Left lung (tissue), 10 donors: ENCODE measurements around the gene PYGM. TPM values are rescaled to one million over a fixed set of nuclear protein-coding genes. Genes with fewer than 3 reads are reported as not detected.

Experiments
- ATAC-seq: fragments of 200-7000 bp; cut with Tn5 transposase; one replicate; pipeline ENCODE4 v1.9.1; 2020; ENCODE audit warnings: moderate library complexity
- DNase-seq, 4 donors: peaks; one replicate each; pipeline ENCODE4 v3.0.0-alpha.2; 2013 to 2020
- H3K27ac ChIP-seq, 2 donors: fragments of 200-600 bp; sonication (generic) in 1 of 2; one replicate each; pipeline versions ENCODE4 v1.5.0 to v1.8.0; 2020 to 2021
- H3K27me3 ChIP-seq, 2 donors: fragments of 200-600 bp; sonication (generic) in 1 of 2; one replicate each; pipeline versions ENCODE4 v1.5.0 to v1.8.0; 2020 to 2021
- H3K36me3 ChIP-seq, 2 donors: fragments of 200-600 bp; sonication (generic) in 1 of 2; one replicate each; pipeline versions ENCODE4 v1.5.0 to v1.8.0; 2020 to 2021
- H3K4me1 ChIP-seq, 2 donors: fragments of 200-600 bp; one replicate each; pipeline ENCODE4 v1.8.0; 2021
- H3K4me3 ChIP-seq, 2 donors: fragments of 200-600 bp; sonication (generic) in 1 of 2; one replicate each; pipeline versions ENCODE4 v1.5.0 to v1.8.0; 2020 to 2021; ENCODE audit warnings: mild to moderate bottlenecking in 1 of 2
- H3K9me3 ChIP-seq, 2 donors: fragments of 200-600 bp; sonication (generic) in 1 of 2; one replicate each; pipeline versions ENCODE4 v1.5.0 to v1.8.0; 2020 to 2021
- intact Hi-C, 2 donors: fragments of 100-400 bp; cut with DNase I; formaldehyde crosslinking; loops; one replicate each; pipeline versions ENCODE4 v1.11.2 to v1.14.2; 2022
- polyA plus RNA-seq, 6 donors: library from polyadenylated mRNA; unstranded; fragments of 120-200 nt; gene quantifications; one replicate each; pipeline ENCODE4 v1.2.1, GENCODE V29; 2013; ENCODE audit not compliant: insufficient read length in 6 of 6
- total RNA-seq, 2 donors: library from RNA; stranded (reverse); fragmentation: NEBNext Ultra II Directional; extraction: Animal tissue kit (Norgen Biotek cat#: 25700); gene quantifications; one replicate each; pipeline ENCODE4 v1.2.1, GENCODE V29; 2021
- TF ChIP-seq, protein P1 (sequence below), 2 donors: fragments of 200-600 bp; sonication (generic) in 1 of 2; IDR thresholded peaks; one replicate each; pipeline versions ENCODE4 v1.5.0 to v1.8.0; 2021; ENCODE audit warnings: antibody characterized with exemption in 2 of 2
- donor health status: DM: no; HTN: yes; CAD: no.
- donor health status: DM: no; HTN: no; CAD: no.

PYGM gene
- total and polyA plus RNA-seq, 8 donors: 1.3 to 4.4 (median 3.5) TPM

DNA sequence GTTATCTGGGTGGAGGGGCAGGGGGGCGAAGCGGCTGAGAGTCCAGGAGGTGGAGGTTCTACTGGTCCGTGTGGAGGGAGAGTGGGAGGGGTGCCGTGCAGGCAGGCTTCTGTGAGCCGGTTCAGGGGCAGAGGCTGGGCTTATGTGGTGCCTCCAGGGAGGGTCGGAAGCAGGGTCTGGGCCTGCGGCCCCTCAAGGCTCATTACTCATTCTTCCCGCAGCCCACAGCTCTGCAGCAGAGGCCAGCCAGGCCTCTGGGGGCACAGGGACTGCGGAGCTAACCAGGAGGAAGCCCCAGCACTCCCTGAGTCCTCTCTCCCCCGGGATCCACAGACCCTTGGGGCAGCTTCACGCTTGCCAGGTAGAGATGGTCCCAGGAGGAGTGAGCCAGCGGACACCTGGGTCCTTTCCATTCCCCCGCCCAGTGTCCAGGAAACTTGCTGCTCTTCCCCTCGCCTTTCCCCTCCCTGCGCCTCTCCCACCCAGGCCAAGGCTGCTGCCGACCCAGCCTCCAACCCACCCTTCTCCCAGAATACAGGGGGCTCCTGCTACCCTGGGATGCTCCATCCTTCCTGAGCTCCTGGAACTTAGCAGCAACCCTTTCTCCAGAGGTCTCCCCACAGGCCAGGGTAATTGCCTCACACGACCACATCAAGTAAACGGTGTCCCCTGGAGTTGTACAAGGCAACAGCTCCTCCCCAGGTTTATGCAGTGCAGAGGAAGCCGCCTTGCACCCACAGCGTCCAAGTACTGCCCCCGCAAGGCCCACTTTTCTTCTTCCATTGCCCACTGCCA is 43.1 kb downstream of the PYGM start:
- TF ChIP-seq, protein P1, sequence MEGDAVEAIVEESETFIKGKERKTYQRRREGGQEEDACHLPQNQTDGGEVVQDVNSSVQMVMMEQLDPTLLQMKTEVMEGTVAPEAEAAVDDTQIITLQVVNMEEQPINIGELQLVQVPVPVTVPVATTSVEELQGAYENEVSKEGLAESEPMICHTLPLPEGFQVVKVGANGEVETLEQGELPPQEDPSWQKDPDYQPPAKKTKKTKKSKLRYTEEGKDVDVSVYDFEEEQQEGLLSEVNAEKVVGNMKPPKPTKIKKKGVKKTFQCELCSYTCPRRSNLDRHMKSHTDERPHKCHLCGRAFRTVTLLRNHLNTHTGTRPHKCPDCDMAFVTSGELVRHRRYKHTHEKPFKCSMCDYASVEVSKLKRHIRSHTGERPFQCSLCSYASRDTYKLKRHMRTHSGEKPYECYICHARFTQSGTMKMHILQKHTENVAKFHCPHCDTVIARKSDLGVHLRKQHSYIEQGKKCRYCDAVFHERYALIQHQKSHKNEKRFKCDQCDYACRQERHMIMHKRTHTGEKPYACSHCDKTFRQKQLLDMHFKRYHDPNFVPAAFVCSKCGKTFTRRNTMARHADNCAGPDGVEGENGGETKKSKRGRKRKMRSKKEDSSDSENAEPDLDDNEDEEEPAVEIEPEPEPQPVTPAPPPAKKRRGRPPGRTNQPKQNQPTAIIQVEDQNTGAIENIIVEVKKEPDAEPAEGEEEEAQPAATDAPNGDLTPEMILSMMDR (IDR thresholded peaks at IDR 0.05): no peak
- intact Hi-C loops: no loop called here
- Histone ChIP-seq H3K9me3 (no peaks in the 10 kb centered on the region), H3K36me3 (no peaks in the 10 kb centered on the region), H3K27ac (no peak overlapping the region), H3K4me1 (peaks cover 0 to 23% of the 10 kb centered on the region in 2 donors), H3K27me3 (peaks cover 60 to 100% of the 10 kb centered on the region in 2 donors), H3K4me3 (no peak overlapping the region)
- DNase-seq: no peak
- ATAC-seq: no peak

DNA sequence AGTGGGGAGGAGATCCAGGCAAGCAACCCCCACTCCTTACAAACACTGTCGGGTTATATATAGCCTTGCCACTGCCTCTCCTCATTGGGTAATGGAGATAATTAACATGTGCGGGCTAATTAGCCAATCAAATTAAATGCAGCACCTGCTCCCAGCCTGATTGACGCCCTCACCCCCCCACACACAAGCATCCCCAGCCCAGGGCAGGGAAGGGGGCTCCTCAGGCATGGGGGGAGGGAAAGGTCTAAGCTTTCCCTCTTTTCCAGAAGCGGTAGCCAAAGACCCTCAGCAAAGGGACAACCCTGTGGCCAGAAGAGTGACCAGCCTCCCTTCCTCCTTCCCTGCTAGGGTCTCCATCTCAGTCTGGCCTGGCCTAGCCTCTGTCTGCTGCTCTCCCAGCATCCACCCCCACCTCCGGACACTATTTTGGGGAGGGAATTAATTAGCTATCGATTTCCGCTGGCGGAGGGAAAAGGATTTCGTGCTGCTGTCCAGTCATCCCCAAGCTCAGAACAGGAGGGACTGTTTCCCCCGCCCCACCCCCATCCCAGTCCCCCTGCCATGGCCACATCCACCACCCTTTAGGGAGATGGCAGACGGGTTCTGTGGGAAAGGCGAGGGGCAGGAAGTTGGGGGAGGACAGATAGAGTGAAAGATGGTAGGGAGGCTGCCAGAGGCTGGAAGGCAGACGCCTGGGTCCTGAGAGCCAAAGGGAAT is 43.9 kb downstream of the PYGM start:
- intact Hi-C loops: no loop called here
- Histone ChIP-seq H3K36me3 (no peaks in the 10 kb centered on the region), H3K4me1 (peaks cover 0 to 29% of the 10 kb centered on the region in 2 donors), H3K9me3 (no peaks in the 10 kb centered on the region), H3K27me3 (peaks cover 67 to 100% of the 10 kb centered on the region in 2 donors), H3K4me3 (no peak overlapping the region), H3K27ac (no peak overlapping the region)
- TF ChIP-seq, protein P1 (IDR thresholded peaks at IDR 0.05): no peak
- DNase-seq (no peak), ATAC-seq (no peak)

DNA sequence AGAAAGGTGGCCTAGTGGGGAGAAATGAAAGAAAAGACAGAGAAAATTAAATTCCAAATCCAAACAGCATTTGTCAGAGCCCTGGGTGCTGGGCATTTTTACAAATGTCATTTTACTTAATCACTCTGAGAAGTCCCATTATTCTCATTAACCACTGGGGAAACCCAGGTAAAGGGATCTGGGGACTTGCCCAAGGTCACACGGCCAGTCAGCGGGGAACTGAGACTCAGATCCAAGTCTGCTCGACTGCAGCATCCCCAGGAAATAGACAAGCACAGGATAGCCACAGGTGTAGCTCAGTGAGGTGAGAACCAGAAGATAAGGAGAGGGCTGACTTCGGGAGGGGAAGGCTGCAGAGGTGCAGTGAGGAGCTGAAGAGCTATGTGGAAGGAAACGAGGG is 44.7 kb downstream of the PYGM start:
- no peaks in the 10 kb centered on the region for H3K9me3 ChIP-seq
- H3K4me3 ChIP-seq: no peak overlapping the region
- H3K4me1 ChIP-seq: peaks cover 0 to 29% of the 10 kb centered on the region in 2 donors
- DNase-seq: no peak
- intact Hi-C loops: no loop called here
- no peak for ATAC-seq
- no peaks in the 10 kb centered on the region for H3K36me3 ChIP-seq
- peaks cover 70 to 100% of the 10 kb centered on the region in 2 donors for H3K27me3 ChIP-seq
- TF ChIP-seq, protein P1 (IDR thresholded peaks at IDR 0.05): no peak
- no peak overlapping the region for H3K27ac ChIP-seq

DNA sequence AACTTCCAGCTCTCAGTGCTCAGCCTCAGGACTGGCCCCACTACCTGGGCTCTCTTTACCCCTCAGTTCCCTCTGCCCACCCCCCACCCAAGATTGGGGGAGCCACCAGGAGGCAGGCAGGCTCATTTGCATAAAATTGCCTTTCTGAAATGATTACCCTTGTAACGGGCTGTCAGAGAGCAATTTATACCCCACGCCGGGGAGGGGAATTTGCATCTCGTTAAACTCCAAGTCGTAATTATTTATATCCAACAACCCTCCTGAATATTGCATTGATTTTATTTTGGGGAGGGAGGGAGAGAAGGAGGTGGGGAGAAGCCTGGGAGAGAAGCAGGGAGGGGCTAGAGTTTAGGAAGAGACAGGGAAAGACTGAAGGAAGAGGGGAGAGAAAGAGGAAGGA is 45.1 kb downstream of the PYGM start:
- Histone ChIP-seq H3K27ac (no peak overlapping the region), H3K4me3 (no peak overlapping the region), H3K9me3 (no peaks in the 10 kb centered on the region), H3K27me3 (peaks cover 70 to 100% of the 10 kb centered on the region in 2 donors), H3K4me1 (peaks cover 0 to 29% of the 10 kb centered on the region in 2 donors), H3K36me3 (no peaks in the 10 kb centered on the region)
- TF ChIP-seq, protein P1 (IDR thresholded peaks at IDR 0.05): no peak
- no peak for ATAC-seq
- no peak for DNase-seq
- intact Hi-C loops: no loop called here

DNA sequence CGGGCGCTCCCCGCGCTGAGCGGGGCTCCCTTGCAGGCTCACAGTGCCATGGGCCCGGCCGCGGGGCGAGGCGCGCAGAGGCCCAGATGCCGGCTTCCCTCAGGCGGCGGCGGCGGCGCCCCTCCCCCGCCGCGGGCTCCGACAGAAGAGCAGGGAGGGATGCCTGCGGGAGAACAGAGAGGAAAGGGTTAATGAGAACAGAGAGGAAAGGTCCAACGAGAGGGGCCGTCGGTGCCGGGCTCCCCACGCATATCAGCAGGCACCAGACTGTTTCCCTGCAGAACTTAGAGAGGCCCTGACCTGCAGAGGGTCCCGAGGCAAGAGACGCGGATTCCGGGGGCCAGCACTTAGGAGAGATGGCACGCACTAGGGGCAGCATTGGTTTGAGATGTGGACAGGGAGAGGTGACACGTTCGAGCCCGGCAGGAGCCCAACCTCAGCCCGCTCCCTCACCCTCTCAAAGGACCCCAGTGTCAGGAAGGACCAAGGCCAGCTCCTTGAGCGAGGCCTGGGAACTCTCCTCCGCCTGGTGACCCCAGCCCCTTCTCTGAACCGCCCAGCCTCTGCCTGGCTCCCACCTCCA is 45.9 kb downstream of the PYGM start:
- no peak overlapping the region for H3K4me3 ChIP-seq

More for the DNA sequence above, 45.9 kb downstream of the PYGM start:
- Histone ChIP-seq H3K4me1 (peaks cover 0 to 29% of the 10 kb centered on the region in 2 donors), H3K27me3 (peaks cover 70 to 100% of the 10 kb centered on the region in 2 donors), H3K9me3 (no peaks in the 10 kb centered on the region), H3K36me3 (no peaks in the 10 kb centered on the region), H3K27ac (no peak overlapping the region)
- TF ChIP-seq, protein P1 (IDR thresholded peaks at IDR 0.05): no peak
- intact Hi-C loops: no loop called here
- ATAC-seq: no peak
- no peak for DNase-seq
